Neural progenitor cell (in vitro differentiated cells): ENCODE results near the gene MARVELD2. TPM values are rescaled to one million over a fixed set of nuclear protein-coding genes. Genes with fewer than 3 reads are reported as not detected.
"Not testable (repeated sequence)": the region's sequence is repeated elsewhere in the genome, so short reads cannot be mapped to it uniquely, and the experiment has no call there.

Experiments used
- DNase-seq: peaks from one replicate; pipeline ENCODE4 v3.0.0-alpha.2; 2016; ENCODE audit warnings: low spot score
- H2AFZ ChIP-seq: fragments of 200-600 bp; sonication (generic); replicated peaks from 2 replicates; pipeline ENCODE4 v1.6.1; 2016; ENCODE audit warnings: antibody characterized with exemption
- H3F3A ChIP-seq: fragments of 200-600 bp; sonication (generic); 2 replicates; pipeline ENCODE4 v1.6.1; 2016; ENCODE audit warnings: antibody characterized with exemption, low read depth
- H3K27ac ChIP-seq: fragments of 200-600 bp; sonication (generic); 2 replicates; pipeline ENCODE4 v1.5.1; 2016; ENCODE audit warnings: mild to moderate bottlenecking
- H3K27me3 ChIP-seq: fragments of 200-600 bp; sonication (generic); 2 replicates; pipeline ENCODE4 v1.6.1; 2016; ENCODE audit warnings: mild to moderate bottlenecking, moderate library complexity
- H3K36me3 ChIP-seq: fragments of 200-600 bp; sonication (generic); 2 replicates; pipeline ENCODE4 v1.5.1; 2016
- H3K4me1 ChIP-seq: fragments of 200-600 bp; sonication (generic); 2 replicates; pipeline ENCODE4 v1.6.1; 2016; ENCODE audit warnings: mixed run types
- H3K4me2 ChIP-seq: fragments of 200-600 bp; sonication (generic); 2 replicates; pipeline ENCODE4 v1.6.1; 2016
- H3K4me3 ChIP-seq: fragments of 200-600 bp; sonication (generic); 2 replicates; pipeline ENCODE4 v1.5.1; 2016
- H3K79me2 ChIP-seq: fragments of 200-600 bp; sonication (generic); 2 replicates; pipeline ENCODE4 v1.6.1; 2016; ENCODE audit warnings: low read depth
- H3K9ac ChIP-seq: fragments of 200-600 bp; sonication (generic); 2 replicates; pipeline ENCODE4 v1.6.1; 2016
- H3K9me3 ChIP-seq: fragments of 200-600 bp; sonication (generic); 2 replicates; pipeline ENCODE4 v1.5.1; 2016; ENCODE audit warnings: low read depth
- H4K20me1 ChIP-seq: fragments of 200-600 bp; sonication (generic); 2 replicates; pipeline ENCODE4 v1.6.1; 2016; ENCODE audit warnings: low read depth
- H3K27ac Mint-ChIP-seq: 3 replicates; pipeline ENCODE4 v1.8.0; 2021; ENCODE audit warnings: mixed read lengths
- H3K27me3 Mint-ChIP-seq: 2 replicates; pipeline ENCODE4 v1.8.0; 2022; ENCODE audit warnings: low read depth, mild to moderate bottlenecking, inconsistent platforms, moderate library complexity, mixed read lengths; ENCODE audit not compliant: insufficient read depth
- H3K36me3 Mint-ChIP-seq: 3 replicates; pipeline ENCODE4 v1.8.0; 2021; ENCODE audit warnings: mixed read lengths
- H3K4me1 Mint-ChIP-seq: 3 replicates; pipeline ENCODE4 v1.8.0; 2021; ENCODE audit warnings: mixed read lengths
- H3K4me3 Mint-ChIP-seq: 3 replicates; pipeline ENCODE4 v1.8.0; 2021; ENCODE audit warnings: mild to moderate bottlenecking, moderate library complexity, mixed read lengths
- H3K9me3 Mint-ChIP-seq: 3 replicates; pipeline ENCODE4 v1.8.0; 2020; ENCODE audit warnings: mixed read lengths
- EZH2 ChIP-seq: fragments of 200-600 bp; sonication (generic); IDR thresholded peaks from 2 replicates; pipeline ENCODE4 v1.6.1; 2017; ENCODE audit warnings: antibody characterized with exemption, mild to moderate bottlenecking, moderate library complexity
- EZH2phosphoT487 ChIP-seq: fragments of 200-600 bp; sonication (generic); IDR thresholded peaks from 2 replicates; pipeline ENCODE4 v1.6.1; 2017; ENCODE audit warnings: antibody characterized with exemption
- total RNA-seq: library from RNA; depleted of rRNA; stranded (reverse); fragments of >200 nt; gene quantifications from 2 replicates; pipeline ENCODE4 v1.2.3, GENCODE V29; 2015; ENCODE audit warnings: low replicate concordance
- TF ChIP-seq, protein P1 (sequence below): fragments of 200-600 bp; sonication (generic); IDR thresholded peaks from 2 replicates; pipeline ENCODE4 v1.5.1; 2017; ENCODE audit warnings: antibody characterized with exemption, mild to moderate bottlenecking

The MARVELD2 gene
- total RNA-seq, 1 donor from 2014 or later, result 13.7 TPM

DNA sequence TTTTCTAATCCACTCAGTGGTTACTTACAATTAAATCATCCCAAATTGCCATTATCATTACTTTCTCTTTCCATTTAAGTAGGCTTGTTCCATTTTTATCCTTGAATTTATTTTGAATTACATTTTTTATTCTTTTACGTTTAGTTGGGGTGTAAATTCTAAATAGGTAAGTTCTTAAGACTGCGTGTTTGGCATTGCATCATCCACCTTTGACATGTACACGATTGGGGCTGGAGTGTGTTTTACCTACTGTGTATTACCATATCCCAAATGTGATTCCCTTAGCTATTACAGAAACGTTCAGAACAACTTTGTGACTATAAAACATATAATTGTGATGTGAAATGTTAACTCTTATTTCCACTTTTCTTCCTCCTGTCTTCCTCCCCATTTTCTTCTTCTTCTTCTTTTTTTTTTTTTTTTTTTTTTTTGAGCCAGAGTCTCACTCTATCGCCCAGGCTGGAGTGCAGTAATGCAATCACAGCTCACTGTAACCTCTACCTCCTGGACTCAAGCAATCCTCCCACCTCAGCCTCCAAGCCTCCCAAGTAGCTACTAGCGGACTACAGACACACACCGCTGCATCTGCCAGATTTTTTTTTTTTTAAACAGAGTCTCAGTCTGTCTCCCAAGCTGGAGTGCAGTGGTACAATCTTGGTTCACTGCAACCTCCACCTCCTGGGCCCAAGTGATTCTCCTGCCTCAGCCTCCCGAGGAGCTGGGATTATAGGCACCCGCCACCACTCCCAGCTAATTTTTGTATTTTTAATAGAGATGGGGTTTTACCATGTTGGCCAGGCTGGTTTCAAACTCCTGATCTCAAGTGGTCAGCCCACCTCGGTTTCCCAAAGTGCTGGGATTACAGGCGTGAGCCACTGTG, 16.7 kb downstream of the MARVELD2 start:
- Histone ChIP-seq H3K4me2 (no peak overlapping the region), H3K4me1 (peaks cover 8% of the 10 kb centered on the region), H3K27me3 (no peaks in the 10 kb centered on the region), H4K20me1 (no peaks in the 10 kb centered on the region), H3K27ac (no peak overlapping the region), H3K4me3 (no peak overlapping the region), H3K9ac (no peak overlapping the region), H3K79me2 (no peaks in the 10 kb centered on the region), H3F3A (no peaks in the 10 kb centered on the region), H2AFZ (no peak overlapping the region), H3K36me3 (no peaks in the 10 kb centered on the region), H3K9me3 (no peaks in the 10 kb centered on the region)
- no peak for TF ChIP-seq EZH2
- TF ChIP-seq, protein P1, sequence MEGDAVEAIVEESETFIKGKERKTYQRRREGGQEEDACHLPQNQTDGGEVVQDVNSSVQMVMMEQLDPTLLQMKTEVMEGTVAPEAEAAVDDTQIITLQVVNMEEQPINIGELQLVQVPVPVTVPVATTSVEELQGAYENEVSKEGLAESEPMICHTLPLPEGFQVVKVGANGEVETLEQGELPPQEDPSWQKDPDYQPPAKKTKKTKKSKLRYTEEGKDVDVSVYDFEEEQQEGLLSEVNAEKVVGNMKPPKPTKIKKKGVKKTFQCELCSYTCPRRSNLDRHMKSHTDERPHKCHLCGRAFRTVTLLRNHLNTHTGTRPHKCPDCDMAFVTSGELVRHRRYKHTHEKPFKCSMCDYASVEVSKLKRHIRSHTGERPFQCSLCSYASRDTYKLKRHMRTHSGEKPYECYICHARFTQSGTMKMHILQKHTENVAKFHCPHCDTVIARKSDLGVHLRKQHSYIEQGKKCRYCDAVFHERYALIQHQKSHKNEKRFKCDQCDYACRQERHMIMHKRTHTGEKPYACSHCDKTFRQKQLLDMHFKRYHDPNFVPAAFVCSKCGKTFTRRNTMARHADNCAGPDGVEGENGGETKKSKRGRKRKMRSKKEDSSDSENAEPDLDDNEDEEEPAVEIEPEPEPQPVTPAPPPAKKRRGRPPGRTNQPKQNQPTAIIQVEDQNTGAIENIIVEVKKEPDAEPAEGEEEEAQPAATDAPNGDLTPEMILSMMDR, result no peak
- TF ChIP-seq EZH2phosphoT487, result no peak
- Mint-ChIP-seq H3K36me3 (no peaks in the 10 kb centered on the region), H3K4me1 (peaks cover 20% of the 10 kb centered on the region), H3K4me3 (no peak overlapping the region), H3K27ac (no peak overlapping the region), H3K27me3 (peaks cover 4% of the 10 kb centered on the region), H3K9me3 (no peaks in the 10 kb centered on the region)
- no peak for DNase-seq

DNA sequence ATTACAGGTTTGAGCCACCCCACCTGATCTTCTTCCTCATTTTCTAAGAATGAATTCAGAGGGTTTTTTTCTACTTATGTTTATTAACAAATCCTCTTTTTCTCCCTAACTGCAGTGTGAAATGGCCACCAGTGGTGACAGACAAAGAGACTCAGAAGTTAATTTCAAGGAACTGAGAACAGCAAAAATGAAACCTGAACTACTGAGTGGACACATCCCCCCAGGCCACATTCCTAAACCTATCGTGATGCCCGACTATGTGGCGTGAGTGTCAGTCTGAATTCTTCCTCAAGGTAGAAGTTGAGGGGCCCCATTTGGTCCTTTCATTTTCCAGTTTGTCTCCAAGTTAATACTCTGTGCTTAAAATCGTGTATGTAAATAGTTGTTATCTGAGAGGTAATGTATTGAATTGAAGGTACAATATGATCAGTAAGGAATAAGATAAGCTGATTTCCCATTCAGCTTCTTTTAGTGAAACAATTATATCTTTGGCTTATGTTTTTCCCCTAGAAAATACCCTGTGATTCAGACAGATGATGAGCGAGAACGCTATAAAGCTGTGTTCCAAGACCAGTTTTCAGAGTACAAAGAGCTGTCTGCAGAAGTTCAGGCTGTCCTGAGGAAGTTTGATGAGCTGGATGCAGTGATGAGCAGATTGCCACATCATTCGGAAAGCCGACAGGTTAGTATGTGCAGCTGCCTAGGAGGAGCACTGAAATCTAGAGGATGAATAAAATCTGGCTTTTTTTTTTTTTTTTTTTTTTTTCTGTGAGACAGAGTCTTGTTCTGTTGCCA, 17.7 kb downstream of the MARVELD2 start:
- H2AFZ ChIP-seq, result no peak overlapping the region
- no peak overlapping the region for H3K27ac ChIP-seq
- Mint-ChIP-seq H3K9me3 (no peaks in the 10 kb centered on the region), H3K27me3 (peaks cover 4% of the 10 kb centered on the region), H3K4me1 (peaks cover 20% of the 10 kb centered on the region), H3K4me3 (no peak overlapping the region), H3K36me3 (no peaks in the 10 kb centered on the region), H3K27ac (peak overlapping the region; percentile 85)
- peaks cover 8% of the 10 kb centered on the region for H3K4me1 ChIP-seq
- no peak overlapping the region for H3K4me2 ChIP-seq
- TF ChIP-seq, protein P1, result no peak
- TF ChIP-seq EZH2phosphoT487 (no peak), EZH2 (no peak)
- no peaks in the 10 kb centered on the region for H3K36me3 ChIP-seq
- no peak for DNase-seq
- H3K9me3 ChIP-seq, result no peaks in the 10 kb centered on the region
- no peaks in the 10 kb centered on the region for H3K27me3 ChIP-seq
- H3K4me3 ChIP-seq, result no peak overlapping the region
- no peaks in the 10 kb centered on the region for H4K20me1 ChIP-seq
- no peak overlapping the region for H3K9ac ChIP-seq
- H3K79me2 ChIP-seq, result no peaks in the 10 kb centered on the region
- no peaks in the 10 kb centered on the region for H3F3A ChIP-seq

DNA sequence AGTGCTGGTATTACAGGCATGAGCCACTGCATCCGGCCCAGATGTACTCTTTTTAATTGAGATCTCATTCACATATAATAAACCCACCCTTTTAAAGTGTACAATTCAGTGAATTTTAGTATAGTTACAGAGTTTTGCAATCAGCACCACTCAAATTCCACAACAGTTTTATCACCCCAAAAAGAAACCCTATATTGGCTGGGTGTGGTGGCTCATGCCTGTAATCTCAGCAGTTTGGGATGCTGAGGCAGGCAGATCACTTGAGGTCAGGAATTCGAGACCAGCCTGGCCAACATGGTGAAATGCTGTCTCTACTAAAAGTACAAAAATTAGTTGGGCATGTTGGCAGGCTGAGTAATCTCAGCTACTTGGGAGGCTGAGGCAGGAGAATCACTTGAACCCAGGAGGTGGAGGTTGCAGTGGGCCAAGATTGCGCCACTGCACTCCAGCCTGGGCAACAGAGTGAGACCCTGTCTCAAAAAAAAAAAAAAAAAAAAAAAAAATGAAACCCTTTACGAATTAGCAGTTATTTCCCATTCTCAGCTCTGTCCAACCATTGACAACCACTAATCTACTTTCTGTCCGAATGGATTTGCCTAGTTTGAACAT, 20.5 kb downstream of the MARVELD2 start:
- H3K79me2 ChIP-seq, H3F3A ChIP-seq, H2AFZ ChIP-seq, H3K36me3 Mint-ChIP-seq, H3K36me3 ChIP-seq, H3K4me3 ChIP-seq, H3K27ac Mint-ChIP-seq, H3K4me3 Mint-ChIP-seq, H4K20me1 ChIP-seq, H3K27me3 ChIP-seq, H3K9me3 Mint-ChIP-seq, DNase-seq, H3K4me2 ChIP-seq, H3K4me1 Mint-ChIP-seq, H3K27me3 Mint-ChIP-seq, H3K9ac ChIP-seq, H3K9me3 ChIP-seq, H3K27ac ChIP-seq, H3K4me1 ChIP-seq: not testable (repeated sequence)
